NCI-H82 treated with DMSO at 0.1 percent for 48 hours (cell line): ENCODE data around the gene GPSM3.
"Not testable (repeated sequence)": the region's sequence is repeated elsewhere in the genome, so short reads cannot be mapped to it uniquely, and the experiment has no call there.

ENCODE experiments used
- DNase-seq: peaks from one replicate; lab custom pipeline; 2025; ENCODE audit not compliant: unreplicated experiment; lab: John Stamatoyannopoulos, UW

GPSM3 gene

GRCh38 chr6:32203426-32204267, 11.2 kb upstream of the GPSM3 start:
- DNase-seq = no peak

- no peak for DNase-seq
These were observed 9.7 kb upstream of the GPSM3 start for GRCh38 chr6:32202186-32202585.

- DNase-seq = no peak
These were observed 8.4 kb upstream of the GPSM3 start for GRCh38 chr6:32200711-32201475.

- DNase-seq = no peak
These were observed 6.4 kb upstream of the GPSM3 start for GRCh38 chr6:32198866-32199265.

- DNase-seq = no peak
These were observed 5.9 kb upstream of the GPSM3 start for GRCh38 chr6:32198345-32198696.

GRCh38 chr6:32196682-32197616, 4.5 kb upstream of the GPSM3 start:
- DNase-seq = no peak

- DNase-seq = peak; percentile 32
These were observed 3.6 kb upstream of the GPSM3 start for GRCh38 chr6:32195902-32196681.

GRCh38 chr6:32195652-32195901, 3.1 kb upstream of the GPSM3 start:
- DNase-seq = peak; percentile 99

- DNase-seq = peak; percentile 44
These were observed 2.6 kb upstream of the GPSM3 start for GRCh38 chr6:32194825-32195651.

GRCh38 chr6:32194388-32194787, 1.9 kb upstream of the GPSM3 start:
- DNase-seq = no peak

- DNase-seq = not testable (repeated sequence)
These were observed 653 bp upstream of the GPSM3 start for GRCh38 chr6:32193096-32193495.

- DNase-seq = no peak
These were observed 491 bp downstream of the GPSM3 start for GRCh38 chr6:32191696-32192607.

GRCh38 chr6:32190911-32191677, 1.3 kb downstream of the GPSM3 start:
- no peak for DNase-seq

GRCh38 chr6:32190054-32190851, 2.2 kb downstream of the GPSM3 start, which contains the start of gene PBX2:
Gene PBX2 (minus strand): TSS chr6:32190202. CDS start chr6:32189915, 287 bp downstream.
- DNase-seq = peak; percentile 96

- DNase-seq = no peak
These were observed 2.7 kb downstream of the GPSM3 start for GRCh38 chr6:32189742-32190053.

GRCh38 chr6:32189069-32189741, 3.2 kb downstream of the GPSM3 start:
- DNase-seq = no peak
